Aorta (tissue), 5 donors: ENCODE measurements around the gene ZNF320. TPM values are rescaled to one million over a fixed set of nuclear protein-coding genes. Genes with fewer than 3 reads are reported as not detected.
"Not testable (repeated sequence)": the region's sequence is repeated elsewhere in the genome, so short reads cannot be mapped to it uniquely, and the experiment has no call there.

Experiments used
- ATAC-seq: fragments of 200-7000 bp; cut with Tn5 transposase; one replicate; pipeline ENCODE4 v1.9.1; 2022; ENCODE audit warnings: moderate library complexity; ENCODE audit not compliant: low FRiP score
- DNase-seq, 2 donors: peaks; one replicate each; pipeline ENCODE4 v3.0.0-alpha.2; 2020
- H3K27ac ChIP-seq, 2 donors: one replicate each; pipeline ENCODE4 v1.5.1; 2013; ENCODE audit warnings: low read length in 2 of 2, mild to moderate bottlenecking in 2 of 2, moderate library complexity in 2 of 2, control low read depth in 1 of 2, inconsistent platforms in 1 of 2, low read depth in 1 of 2
- H3K27me3 ChIP-seq, 2 donors: one replicate each; pipeline ENCODE4 v1.6.1; 2013; ENCODE audit warnings: control low read depth in 1 of 2, low read length in 1 of 2, mild to moderate bottlenecking in 1 of 2, moderate library complexity in 1 of 2; ENCODE audit not compliant: insufficient read depth in 2 of 2, control insufficient read depth in 1 of 2
- H3K36me3 ChIP-seq, 2 donors: one replicate each; pipeline ENCODE4 v1.6.1; 2013; ENCODE audit warnings: control low read depth in 1 of 2, low read length in 1 of 2, mild to moderate bottlenecking in 1 of 2; ENCODE audit not compliant: insufficient read depth in 2 of 2, control insufficient read depth in 1 of 2
- H3K4me1 ChIP-seq, 2 donors: one replicate each; pipeline ENCODE4 v1.6.1; 2013; ENCODE audit warnings: low read length in 2 of 2, control low read depth in 1 of 2, mild to moderate bottlenecking in 1 of 2, moderate library complexity in 1 of 2; ENCODE audit not compliant: insufficient read depth in 2 of 2, control insufficient read depth in 1 of 2
- H3K4me3 ChIP-seq, 2 donors: one replicate each; pipeline ENCODE4 v1.5.1; 2013; ENCODE audit warnings: low read length in 2 of 2, control low read depth in 1 of 2, mild to moderate bottlenecking in 1 of 2
- H3K9me3 ChIP-seq: one replicate; pipeline ENCODE4 v1.6.1; 2013; ENCODE audit warnings: mild to moderate bottlenecking, low read length; ENCODE audit not compliant: control insufficient read depth
- WGBS, 2 donors: extraction: QIAGEN DNeasy Blood & Tissue Kit; methylation state at CpG; one replicate each; pipeline ENCODE4 v1.1.7; 2013; 5-methylcytosine and 5-hydroxymethylcytosine counted together
- intact Hi-C, 2 donors: fragments of 100-400 bp; cut with DNase I; formaldehyde crosslinking; loops; one replicate each; pipeline versions ENCODE4 v1.14.2 to v1.15.0; 2022
- polyA plus RNA-seq, 2 donors: library from polyadenylated mRNA; stranded (reverse); fragments of 200-250 nt; gene quantifications; one replicate each; pipeline ENCODE4 v1.2.3, GENCODE V29; 2013
- total RNA-seq, 2 donors: library from RNA; stranded (reverse); fragmentation: NEBNext Ultra II Directional; extraction: Animal tissue kit (Norgen Biotek cat#: 25700); gene quantifications; one replicate each; pipeline ENCODE4 v1.2.1, GENCODE V29; 2021
- donor health status: healthy with polysubstance abuse.
- donor health status: Bipolar disorder and iron deficiency.
- donor health status: DM: no; HTN: no; CAD: no.
- donor health status: DM: no; HTN: no; CAD: no.
- donor health status: DM: yes; HTN: yes; CAD: no.

ZNF320 gene
- total and polyA plus RNA-seq, 4 donors, result 6.6 to 11.7 (median 8.6) TPM; not detected in 1

GRCh38 chr19:52924641-52925040 is 27.2 kb upstream of the ZNF320 start:
- H3K36me3 ChIP-seq, H3K27ac ChIP-seq, ATAC-seq, H3K9me3 ChIP-seq, H3K27me3 ChIP-seq, DNase-seq, H3K4me1 ChIP-seq, intact Hi-C loops, H3K4me3 ChIP-seq: not testable (repeated sequence)
- 86 to 87% methylated on average over 9 of the region's 9 CpGs for WGBS, 2 donors

GRCh38 chr19:52923778-52924593 is 26.6 kb upstream of the ZNF320 start:
- DNase-seq (peak; percentile 84), ATAC-seq (peak; percentile 76)
- H3K4me1 ChIP-seq, result no peaks in the 10 kb centered on the region
- 26 to 27% methylated on average over 18 of the region's 18 CpGs for WGBS, 2 donors
- H3K27ac ChIP-seq, result peak overlapping the region; percentile 45 to 92
- peak overlapping the region; percentile 55 to 58 for H3K4me3 ChIP-seq
- no peaks in the 10 kb centered on the region for H3K36me3 ChIP-seq
- no peaks in the 10 kb centered on the region for H3K27me3 ChIP-seq
- no peaks in the 10 kb centered on the region for H3K9me3 ChIP-seq
- intact Hi-C loops, result loop anchor here in 1 of 2 donors (2.0 kb wide), 1 partner anchor 27 kb away; the partner anchor contains the start of gene ZNF320

GRCh38 chr19:52922841-52923777 is 25.7 kb upstream of the ZNF320 start, which contains the start of gene ZNF888:
TSS of gene ZNF888 (minus strand) at chr19:52923428. CDS start at chr19:52917873, 5,555 bp downstream.
- peak; percentile 99 for ATAC-seq

GRCh38 chr19:52917531-52917930 is 20.1 kb upstream of the ZNF320 start:
- Histone ChIP-seq H3K4me1 (no peaks in the 10 kb centered on the region), H3K36me3 (no peaks in the 10 kb centered on the region), H3K4me3 (no peak overlapping the region), H3K27ac (no peak overlapping the region), H3K27me3 (no peaks in the 10 kb centered on the region), H3K9me3 (no peaks in the 10 kb centered on the region)
- DNase-seq (no peak), ATAC-seq (no peak)
- WGBS, 2 donors, result 97% methylated on average over 5 of the region's 5 CpGs
- intact Hi-C loops, result no loop called here

More at GRCh38 chr19:52922841-52923777, 25.7 kb upstream of the ZNF320 start, which contains the start of gene ZNF888:
- Histone ChIP-seq H3K36me3 (no peaks in the 10 kb centered on the region), H3K4me3 (peak within 1 kb of the TSS; percentile 58 to 67), H3K9me3 (no peaks in the 10 kb centered on the region), H3K4me1 (no peaks in the 10 kb centered on the region), H3K27ac (peak within 1 kb of the TSS; percentile 45 to 92), H3K27me3 (no peaks in the 10 kb centered on the region)
- WGBS, 2 donors, result 1% methylated on average over 53 to 55 of the region's 55 CpGs
- intact Hi-C loops, result loop anchor here in 1 of 2 donors (2.0 kb wide), 1 partner anchor 26 kb away; the partner anchor contains the start of gene ZNF320
- DNase-seq, result peak; percentile 90 to 96

GRCh38 chr19:52910648-52911047 is 13.2 kb upstream of the ZNF320 start:
- no peak overlapping the region for H3K27ac ChIP-seq
- no peaks in the 10 kb centered on the region for H3K9me3 ChIP-seq
- WGBS, 2 donors, result 98 to 100% methylated on average over 1 of the region's 1 CpG
- H3K4me3 ChIP-seq, result no peak overlapping the region
- H3K4me1 ChIP-seq, result no peaks in the 10 kb centered on the region
- ATAC-seq (no peak), DNase-seq (no peak)
- H3K27me3 ChIP-seq, result no peaks in the 10 kb centered on the region
- H3K36me3 ChIP-seq, result no peaks in the 10 kb centered on the region
- intact Hi-C loops, result no loop called here

- H3K36me3 ChIP-seq, ATAC-seq, H3K27me3 ChIP-seq, H3K4me1 ChIP-seq, H3K27ac ChIP-seq, DNase-seq, H3K9me3 ChIP-seq, H3K4me3 ChIP-seq: not testable (repeated sequence)
- WGBS, 2 donors, result 93 to 94% methylated on average over 16 of the region's 16 CpGs
- intact Hi-C loops, result loop anchor here in 1 of 2 donors (10.0 kb wide), 1 partner anchor 81 kb away; no protein-coding TSS in a partner anchor
These were observed 6.8 kb upstream of the ZNF320 start for GRCh38 chr19:52904052-52904780.

- WGBS, 2 donors, result 75 to 81% methylated on average over 3 of the region's 3 CpGs
- Histone ChIP-seq H3K36me3 (no peaks in the 10 kb centered on the region), H3K9me3 (no peaks in the 10 kb centered on the region), H3K27ac (no peak overlapping the region), H3K4me1 (no peaks in the 10 kb centered on the region), H3K27me3 (no peaks in the 10 kb centered on the region), H3K4me3 (no peak overlapping the region)
- no peak for ATAC-seq
- intact Hi-C loops, result loop anchor here in 1 of 2 donors (10.0 kb wide), 1 partner anchor 83 kb away; no protein-coding TSS in a partner anchor
- no peak for DNase-seq
These were observed 4.4 kb upstream of the ZNF320 start for GRCh38 chr19:52901842-52902241.

GRCh38 chr19:52898596-52898995 is 1.2 kb upstream of the ZNF320 start:
- not testable (repeated sequence) for H3K9me3 ChIP-seq, ATAC-seq, H3K36me3 ChIP-seq, H3K4me3 ChIP-seq, DNase-seq, H3K4me1 ChIP-seq, H3K27ac ChIP-seq, H3K27me3 ChIP-seq
- 94 to 97% methylated on average over 10 of the region's 10 CpGs for WGBS, 2 donors
- intact Hi-C loops, result loop anchor here in 1 of 2 donors (10.0 kb wide), 1 partner anchor 66 kb away; the partner anchor contains the start of gene ZNF816
